GF-D8 (cell line): Measurements from ENCODE around the gene RSPH1.

Experiments
- DNase-seq: peaks from one replicate; lab custom pipeline; 2025; lab: John Stamatoyannopoulos, UW

The RSPH1 gene

GRCh38 chr21:42496120-42496838 is at the start of gene RSPH1:
TSS of gene RSPH1 (minus strand) at chr21:42496224. CDS start at chr21:42496186, 38 bp downstream.
- DNase-seq = peak; percentile 97

- DNase-seq = no peak
Measured at GRCh38 chr21:42545745-42546144, 49.7 kb upstream of the RSPH1 start.

- no peak for DNase-seq
Measured at GRCh38 chr21:42545317-42545716, 49.3 kb upstream of the RSPH1 start.

GRCh38 chr21:42544544-42544943 is 48.5 kb upstream of the RSPH1 start:
- DNase-seq = no peak

GRCh38 chr21:42543106-42543847 is 47.3 kb upstream of the RSPH1 start:
- DNase-seq = no peak

- no peak for DNase-seq
Measured at GRCh38 chr21:42542596-42542995, 46.6 kb upstream of the RSPH1 start.

GRCh38 chr21:42542196-42542595 is 46.2 kb upstream of the RSPH1 start:
- DNase-seq = no peak

- DNase-seq = no peak
Measured at GRCh38 chr21:42541618-42542017, 45.6 kb upstream of the RSPH1 start.

GRCh38 chr21:42541174-42541573 is 45.1 kb upstream of the RSPH1 start:
- DNase-seq = no peak

GRCh38 chr21:42540396-42540795 is 44.4 kb upstream of the RSPH1 start:
- DNase-seq = no peak

GRCh38 chr21:42539931-42540343 is 43.9 kb upstream of the RSPH1 start:
- DNase-seq = no peak

GRCh38 chr21:42539342-42539741 is 43.3 kb upstream of the RSPH1 start:
- no peak for DNase-seq

GRCh38 chr21:42538479-42539275 is 42.7 kb upstream of the RSPH1 start:
- DNase-seq = no peak

GRCh38 chr21:42537106-42537742 is 41.2 kb upstream of the RSPH1 start:
- no peak for DNase-seq

- no peak for DNase-seq
Measured at GRCh38 chr21:42536601-42537000, 40.6 kb upstream of the RSPH1 start.

GRCh38 chr21:42535602-42536171 is 39.7 kb upstream of the RSPH1 start:
- no peak for DNase-seq

- DNase-seq = no peak
Measured at GRCh38 chr21:42534421-42535378, 38.7 kb upstream of the RSPH1 start.

GRCh38 chr21:42533963-42534355 is 37.9 kb upstream of the RSPH1 start:
- no peak for DNase-seq

- no peak for DNase-seq
Measured at GRCh38 chr21:42533306-42533962, 37.4 kb upstream of the RSPH1 start.
